Astrocyte (in vitro differentiated cells and primary cell): Measurements from ENCODE around the gene UVRAG. TPM values are rescaled to one million over a fixed set of nuclear protein-coding genes. Genes with fewer than 3 reads are reported as not detected.

Experiments
- DNase-seq: peaks from one replicate; pipeline ENCODE4 v3.0.0-alpha.2; 2010; ENCODE audit warnings: low read depth
- FAIRE-seq: peaks from 2 replicates; lab custom pipeline; 2011; peaks lifted over from hg19 to GRCh38; lab: Jason Lieb, UNC
- H2AFZ ChIP-seq: 2 replicates; pipeline ENCODE4 v1.6.0; 2012; ENCODE audit warnings: low read depth, low read length, inconsistent platforms
- H3K27ac ChIP-seq: 2 replicates; pipeline ENCODE4 v1.5.1; 2011; ENCODE audit warnings: low read depth, low read length, inconsistent platforms
- H3K27me3 ChIP-seq: 2 replicates; pipeline ENCODE4 v1.6.0; 2011; ENCODE audit warnings: low read length, inconsistent platforms; ENCODE audit not compliant: insufficient read depth
- H3K36me3 ChIP-seq: 2 replicates; pipeline ENCODE4 v1.5.1; 2011; ENCODE audit warnings: low read length, inconsistent platforms; ENCODE audit not compliant: insufficient read depth
- H3K4me1 ChIP-seq: 2 replicates; pipeline ENCODE4 v1.5.1; 2011; ENCODE audit warnings: low read length, inconsistent platforms; ENCODE audit not compliant: insufficient read depth
- H3K4me2 ChIP-seq: 2 replicates; pipeline ENCODE4 v1.6.0; 2012; ENCODE audit warnings: low read length, inconsistent platforms
- H3K4me3 ChIP-seq: 2 replicates; pipeline ENCODE4 v1.5.1; 2011; ENCODE audit warnings: low read depth, mild to moderate bottlenecking, low read length, inconsistent platforms; ENCODE audit not compliant: insufficient read depth
- H3K79me2 ChIP-seq: 2 replicates; pipeline ENCODE4 v1.6.0; 2012; ENCODE audit warnings: mild to moderate bottlenecking, low read length, inconsistent platforms; ENCODE audit not compliant: insufficient read depth
- H3K9ac ChIP-seq: 2 replicates; pipeline ENCODE4 v1.6.0; 2012; ENCODE audit warnings: mild to moderate bottlenecking, low read length, inconsistent platforms
- H3K9me3 ChIP-seq: 2 replicates; pipeline ENCODE4 v1.5.1; 2012; ENCODE audit warnings: low read depth, mild to moderate bottlenecking, low read length, inconsistent platforms; ENCODE audit not compliant: insufficient read depth
- H4K20me1 ChIP-seq: 2 replicates; pipeline ENCODE4 v1.6.0; 2012; ENCODE audit warnings: low read length, inconsistent platforms; ENCODE audit not compliant: insufficient read depth
- H3K27ac Mint-ChIP-seq: one replicate; pipeline ENCODE4 v1.8.0; 2021; ENCODE audit warnings: mild to moderate bottlenecking, mixed read lengths; ENCODE audit not compliant: unreplicated experiment
- H3K27me3 Mint-ChIP-seq: one replicate; pipeline ENCODE4 v1.8.0; 2021; ENCODE audit warnings: low read depth, mixed read lengths; ENCODE audit not compliant: unreplicated experiment
- H3K36me3 Mint-ChIP-seq: one replicate; pipeline ENCODE4 v1.8.0; 2021; ENCODE audit warnings: low read depth, mixed read lengths; ENCODE audit not compliant: unreplicated experiment
- H3K4me1 Mint-ChIP-seq: one replicate; pipeline ENCODE4 v1.8.0; 2021; ENCODE audit warnings: low read depth, mixed read lengths; ENCODE audit not compliant: unreplicated experiment
- H3K4me3 Mint-ChIP-seq: one replicate; pipeline ENCODE4 v1.8.0; 2021; ENCODE audit warnings: mild to moderate bottlenecking, moderate library complexity, mixed read lengths; ENCODE audit not compliant: unreplicated experiment
- H3K9me3 Mint-ChIP-seq: one replicate; pipeline ENCODE4 v1.8.0; 2021; ENCODE audit warnings: mild to moderate bottlenecking, mixed read lengths; ENCODE audit not compliant: unreplicated experiment
- CTCF ChIP-seq: IDR thresholded peaks from 2 replicates; pipeline ENCODE4 v1.5.1; 2011; ENCODE audit warnings: low read depth, mild to moderate bottlenecking, inconsistent platforms, low read length, moderate library complexity; ENCODE audit not compliant: insufficient read depth
- EZH2 ChIP-seq: IDR thresholded peaks from 2 replicates; pipeline ENCODE4 v1.6.1; 2012; ENCODE audit warnings: mild to moderate bottlenecking, low read length, inconsistent platforms; ENCODE audit not compliant: insufficient read depth
- total RNA-seq: library from RNA; stranded (reverse); gene quantifications from 2 replicates; pipeline ENCODE4 v1.2.1, GENCODE V29; 2021

UVRAG gene
- total RNA-seq, 1 donor from 2014 or later, result 15.3 TPM

- H3K27ac Mint-ChIP-seq, result no peak overlapping the region
These were observed 218.7 kb downstream of the UVRAG start for GRCh38 chr11:76033699-76034098.

GRCh38 chr11:76035020-76035419, 220.0 kb downstream of the UVRAG start:
- no peaks in the 10 kb centered on the region for H3K36me3 Mint-ChIP-seq
- no peaks in the 10 kb centered on the region for H3K79me2 ChIP-seq
- DNase-seq (no peak), FAIRE-seq (no peak)
- no peak overlapping the region for H3K4me2 ChIP-seq
- H3K4me3 ChIP-seq, result no peak overlapping the region
- no peaks in the 10 kb centered on the region for H4K20me1 ChIP-seq
- no peak overlapping the region for H2AFZ ChIP-seq
- no peaks in the 10 kb centered on the region for H3K9me3 ChIP-seq
- TF ChIP-seq EZH2 (no peak), CTCF (no peak)
- no peaks in the 10 kb centered on the region for H3K27me3 Mint-ChIP-seq
- H3K27ac ChIP-seq, result no peak overlapping the region
- no peak overlapping the region for H3K9ac ChIP-seq
- H3K4me3 Mint-ChIP-seq, result no peak overlapping the region
- H3K27ac Mint-ChIP-seq, result no peak overlapping the region
- no peaks in the 10 kb centered on the region for H3K9me3 Mint-ChIP-seq
- peaks cover 20% of the 10 kb centered on the region for H3K4me1 ChIP-seq
- H3K36me3 ChIP-seq, result no peaks in the 10 kb centered on the region
- no peaks in the 10 kb centered on the region for H3K27me3 ChIP-seq
- H3K4me1 Mint-ChIP-seq, result peaks cover 27% of the 10 kb centered on the region

More at GRCh38 chr11:76033699-76034098, 218.7 kb downstream of the UVRAG start:
- Histone ChIP-seq H4K20me1 (no peaks in the 10 kb centered on the region), H3K9ac (no peak overlapping the region), H3K4me1 (peaks cover 26% of the 10 kb centered on the region), H3K4me3 (no peak overlapping the region), H2AFZ (no peak overlapping the region), H3K27me3 (no peaks in the 10 kb centered on the region), H3K36me3 (no peaks in the 10 kb centered on the region), H3K27ac (no peak overlapping the region), H3K4me2 (no peak overlapping the region), H3K79me2 (no peaks in the 10 kb centered on the region), H3K9me3 (no peaks in the 10 kb centered on the region)
- Mint-ChIP-seq H3K4me1 (peaks cover 34% of the 10 kb centered on the region), H3K27me3 (no peaks in the 10 kb centered on the region), H3K36me3 (peaks cover 7% of the 10 kb centered on the region), H3K4me3 (no peak overlapping the region), H3K9me3 (peaks cover 5% of the 10 kb centered on the region)
- DNase-seq (no peak), FAIRE-seq (no peak)
- TF ChIP-seq EZH2 (no peak), CTCF (no peak)

GRCh38 chr11:76038608-76039007, 223.6 kb downstream of the UVRAG start:
- H3K9ac ChIP-seq, result no peak overlapping the region
- H3K27me3 ChIP-seq, result no peaks in the 10 kb centered on the region
- TF ChIP-seq CTCF, result no peak
- TF ChIP-seq EZH2, result no peak
- H3K4me3 ChIP-seq, result no peak overlapping the region
- Mint-ChIP-seq H3K27ac (no peak overlapping the region), H3K9me3 (peaks cover 2% of the 10 kb centered on the region), H3K4me1 (peaks cover 11% of the 10 kb centered on the region), H3K4me3 (no peak overlapping the region), H3K27me3 (no peaks in the 10 kb centered on the region), H3K36me3 (no peaks in the 10 kb centered on the region)
- no peaks in the 10 kb centered on the region for H3K36me3 ChIP-seq
- no peaks in the 10 kb centered on the region for H4K20me1 ChIP-seq
- no peak overlapping the region for H2AFZ ChIP-seq
- DNase-seq (no peak), FAIRE-seq (no peak)
- H3K9me3 ChIP-seq, result no peaks in the 10 kb centered on the region
- no peak overlapping the region for H3K4me2 ChIP-seq
- H3K79me2 ChIP-seq, result no peaks in the 10 kb centered on the region
- peaks cover 5% of the 10 kb centered on the region for H3K4me1 ChIP-seq
- no peak overlapping the region for H3K27ac ChIP-seq
